Neuronal stem cell (in vitro differentiated cells): ENCODE measurements around the gene JDP2.

ENCODE experiments used
- DNase-seq: peaks from one replicate; pipeline ENCODE4 v3.0.0-alpha.2; 2013; ENCODE audit warnings: low spot score
- H2AFZ ChIP-seq: one replicate; pipeline ENCODE4 v1.6.1; 2013; ENCODE audit warnings: mild to moderate bottlenecking, low read length, inconsistent platforms
- H2AK5ac ChIP-seq: 2 replicates; pipeline ENCODE4 v1.6.1; 2013; ENCODE audit warnings: low read depth, mild to moderate bottlenecking, inconsistent platforms, low read length, moderate library complexity, mixed read lengths
- H2BK120ac ChIP-seq: 2 replicates; pipeline ENCODE4 v1.6.1; 2013; ENCODE audit warnings: low read depth, mild to moderate bottlenecking, inconsistent platforms, low read length, moderate library complexity, mixed read lengths
- H2BK12ac ChIP-seq: one replicate; pipeline ENCODE4 v1.6.1; 2013; ENCODE audit warnings: low read length, inconsistent platforms
- H2BK15ac ChIP-seq: 2 replicates; pipeline ENCODE4 v1.6.1; 2013; ENCODE audit warnings: mild to moderate bottlenecking, low read length, inconsistent platforms, mixed read lengths
- H2BK5ac ChIP-seq: one replicate; pipeline ENCODE4 v1.6.1; 2013; ENCODE audit warnings: inconsistent platforms, mild to moderate bottlenecking, low read length, moderate library complexity
- H3K14ac ChIP-seq: one replicate; pipeline ENCODE4 v1.6.1; 2013; ENCODE audit warnings: low read length, inconsistent platforms
- H3K18ac ChIP-seq: 2 replicates; pipeline ENCODE4 v1.6.1; 2013; ENCODE audit warnings: low read length, inconsistent platforms
- H3K23ac ChIP-seq: 2 replicates; pipeline ENCODE4 v1.6.1; 2013; ENCODE audit warnings: low read depth, mild to moderate bottlenecking, mixed read lengths, low read length, inconsistent platforms; ENCODE audit not compliant: poor library complexity
- H3K27ac ChIP-seq: replicated peaks from 3 replicates; pipeline ENCODE4 v1.5.1; 2013; ENCODE audit warnings: low read length, inconsistent platforms
- H3K27me3 ChIP-seq, 3 experiments: 2 replicates each; pipeline ENCODE4 v1.6.1; 2013; ENCODE audit warnings: low read length in 3 of 3, mild to moderate bottlenecking in 2 of 3, inconsistent platforms in 1 of 3, low read depth in 1 of 3, mixed read lengths in 1 of 3, moderate library complexity in 1 of 3; ENCODE audit not compliant: control insufficient read depth in 3 of 3, insufficient read depth in 3 of 3
- H3K36me3 ChIP-seq, 2 donors: replicated peaks in 1 of 2; 2 replicates each; pipeline ENCODE4 v1.6.1; 2013; ENCODE audit warnings: low read length in 2 of 2; ENCODE audit not compliant: control insufficient read depth in 2 of 2, insufficient read depth in 2 of 2
- H3K4ac ChIP-seq: 2 replicates; pipeline ENCODE4 v1.6.1; 2013; ENCODE audit warnings: inconsistent platforms, mild to moderate bottlenecking, low read length, moderate library complexity
- H3K4me1 ChIP-seq, 2 donors: 1 replicate in 1 of 2; 2 replicates in 1 of 2; pipeline ENCODE4 v1.6.1; 2013; ENCODE audit warnings: low read length in 2 of 2, low read depth in 1 of 2; ENCODE audit not compliant: control insufficient read depth in 2 of 2, insufficient read depth in 1 of 2
- H3K4me2 ChIP-seq: one replicate; pipeline ENCODE4 v1.6.1; 2013; ENCODE audit warnings: mild to moderate bottlenecking, low read length, inconsistent platforms; ENCODE audit not compliant: insufficient read depth, poor library complexity, severe bottlenecking
- H3K4me3 ChIP-seq, 2 donors: 2 replicates each; pipeline ENCODE4 v1.5.1; 2013; ENCODE audit warnings: low read length in 2 of 2, mild to moderate bottlenecking in 2 of 2, inconsistent platforms in 1 of 2, moderate library complexity in 1 of 2
- H3K79me1 ChIP-seq: one replicate; pipeline ENCODE4 v1.6.1; 2013; ENCODE audit warnings: low read depth, mild to moderate bottlenecking, inconsistent platforms, low read length, moderate library complexity
- H3K9ac ChIP-seq: one replicate; pipeline ENCODE4 v1.6.1; 2013; ENCODE audit warnings: mild to moderate bottlenecking, low read depth, low read length, inconsistent platforms; ENCODE audit not compliant: poor library complexity
- H3K9me3 ChIP-seq, 2 donors: replicated peaks in 1 of 2; 2 replicates each; pipeline versions ENCODE3 to v1.6.1; 2013; ENCODE audit warnings: low read length in 2 of 2, mild to moderate bottlenecking in 2 of 2, inconsistent platforms in 1 of 2, low read depth in 1 of 2, mixed read lengths in 1 of 2, moderate library complexity in 1 of 2; ENCODE audit not compliant: control insufficient read depth in 2 of 2, insufficient read depth in 1 of 2
- H4K8ac ChIP-seq: one replicate; pipeline ENCODE4 v1.6.1; 2013; ENCODE audit warnings: low read depth, mild to moderate bottlenecking, inconsistent platforms, low read length, moderate library complexity
- H4K91ac ChIP-seq: one replicate; pipeline ENCODE4 v1.6.1; 2013; ENCODE audit warnings: low read length, low read depth, mild to moderate bottlenecking, inconsistent platforms; ENCODE audit not compliant: poor library complexity
- WGBS, 2 donors: extraction: QIAGEN DNeasy Blood & Tissue Kit; methylation state at CpG; one replicate each; pipeline ENCODE4 v1.1.7; 2013; ENCODE audit warnings: missing lambda C conversion rate in 2 of 2, mixed read lengths in 1 of 2; ENCODE audit not compliant: insufficient read length in 2 of 2, insufficient replicate concordance in 1 of 2; ENCODE audit errors: extremely low coverage in 2 of 2; 5-methylcytosine and 5-hydroxymethylcytosine counted together

Gene JDP2

DNA sequence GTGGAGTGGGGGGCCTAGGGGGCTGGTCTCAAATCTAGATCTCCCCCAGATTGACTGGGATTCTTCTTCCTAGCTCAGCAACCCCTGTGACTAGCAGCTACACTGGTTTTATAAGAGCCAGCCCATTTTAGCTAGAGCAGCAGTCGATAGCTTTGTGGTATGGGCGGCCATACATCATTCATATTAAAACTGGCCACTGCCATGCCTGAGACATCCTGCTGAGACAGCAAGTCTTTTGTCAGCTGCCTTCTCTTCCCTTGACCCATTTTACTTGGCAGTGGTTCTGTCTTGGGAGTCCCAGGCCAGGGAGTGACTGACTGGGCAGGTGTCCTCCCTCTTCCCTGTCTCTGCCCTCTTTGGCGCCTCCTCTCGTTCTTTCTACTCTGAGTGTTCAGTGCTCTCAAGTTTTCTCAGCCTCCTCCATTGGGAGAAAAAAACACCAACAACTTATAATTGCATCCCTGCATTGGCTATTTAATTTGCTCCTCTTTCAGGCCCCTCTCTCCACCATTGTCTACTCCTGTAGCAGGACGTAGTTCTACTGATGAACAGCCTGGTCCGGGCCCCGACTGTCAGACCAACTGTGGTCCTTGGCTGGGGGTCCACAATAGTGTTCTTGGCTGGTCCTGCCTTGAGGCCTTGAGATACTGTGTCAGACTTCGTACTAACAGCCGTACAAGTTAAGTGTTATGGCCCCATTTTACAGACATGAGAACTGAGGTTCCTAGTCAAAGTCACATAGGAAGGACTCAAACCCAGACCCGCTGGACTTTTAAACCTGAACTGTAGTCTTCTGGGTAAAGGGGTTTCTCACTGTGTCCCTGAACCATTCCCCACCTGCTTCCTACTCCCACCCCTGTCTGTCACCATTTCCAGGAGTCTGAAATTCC is 18.3 kb upstream of the JDP2 start:
- Histone ChIP-seq H3K27ac (no peak overlapping the region), H3K9me3 (peaks cover 3% of the 10 kb centered on the region in 2 donors), H3K9ac (no peak overlapping the region), H4K8ac (no peak overlapping the region), H2BK5ac (no peak overlapping the region), H3K79me1 (no peaks in the 10 kb centered on the region), H4K91ac (no peak overlapping the region), H3K4ac (no peak overlapping the region), H3K18ac (peak overlapping the region; percentile 55), H3K4me2 (no peak overlapping the region), H3K4me3 (no peak overlapping the region), H3K14ac (peak overlapping the region; percentile 31), H2AFZ (peak overlapping the region; percentile 13), H3K4me1 (peaks cover 12 to 14% of the 10 kb centered on the region in 2 donors), H3K36me3 (no peaks in the 10 kb centered on the region), H2BK120ac (no peak overlapping the region), H2BK15ac (peak overlapping the region; percentile 51), H3K27me3 (no peaks in the 10 kb centered on the region), H3K23ac (no peak overlapping the region), H2AK5ac (peak overlapping the region; percentile 51), H2BK12ac (no peak overlapping the region)
- WGBS, 2 donors, result no CpG with 5 or more reads among the region's 10 CpGs
- DNase-seq, result no peak

DNA sequence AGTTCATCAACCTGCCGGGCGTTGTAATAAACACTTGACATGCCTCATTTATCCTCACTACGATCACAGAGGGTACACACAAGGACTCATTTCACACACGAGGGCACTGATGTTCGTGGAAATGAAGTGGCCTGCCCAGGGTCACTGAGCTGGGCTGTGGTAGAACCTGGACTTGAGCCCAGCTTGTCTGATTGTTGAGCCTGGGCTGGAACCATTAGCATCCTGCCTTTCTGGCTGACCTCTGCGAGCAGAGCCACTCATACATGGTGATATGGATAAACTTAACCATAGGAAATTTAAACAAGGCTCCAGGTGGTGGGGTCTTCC is 16.6 kb upstream of the JDP2 start:
- no peak overlapping the region for H2BK12ac ChIP-seq
- DNase-seq, result no peak
- WGBS, 2 donors, result no CpG with 5 or more reads among the region's 6 CpGs
- H3K4me1 ChIP-seq, result peaks cover 12 to 14% of the 10 kb centered on the region in 2 donors
- peak overlapping the region; percentile 36 for H2AFZ ChIP-seq
- no peak overlapping the region for H3K23ac ChIP-seq
- H3K4me2 ChIP-seq, result no peak overlapping the region
- no peak overlapping the region for H3K4ac ChIP-seq
- no peaks in the 10 kb centered on the region for H3K79me1 ChIP-seq
- H3K4me3 ChIP-seq, result no peak overlapping the region
- no peaks in the 10 kb centered on the region for H3K36me3 ChIP-seq
- no peak overlapping the region for H3K14ac ChIP-seq
- H2AK5ac ChIP-seq, result no peak overlapping the region
- H2BK15ac ChIP-seq, result no peak overlapping the region
- no peak overlapping the region for H3K18ac ChIP-seq
- H3K27me3 ChIP-seq, result no peaks in the 10 kb centered on the region
- no peak overlapping the region for H3K9ac ChIP-seq
- H2BK120ac ChIP-seq, result no peak overlapping the region
- no peak overlapping the region for H3K27ac ChIP-seq
- no peak overlapping the region for H4K8ac ChIP-seq
- H2BK5ac ChIP-seq, result no peak overlapping the region
- no peak overlapping the region for H4K91ac ChIP-seq
- H3K9me3 ChIP-seq, result peaks cover 3% of the 10 kb centered on the region in 2 donors

DNA sequence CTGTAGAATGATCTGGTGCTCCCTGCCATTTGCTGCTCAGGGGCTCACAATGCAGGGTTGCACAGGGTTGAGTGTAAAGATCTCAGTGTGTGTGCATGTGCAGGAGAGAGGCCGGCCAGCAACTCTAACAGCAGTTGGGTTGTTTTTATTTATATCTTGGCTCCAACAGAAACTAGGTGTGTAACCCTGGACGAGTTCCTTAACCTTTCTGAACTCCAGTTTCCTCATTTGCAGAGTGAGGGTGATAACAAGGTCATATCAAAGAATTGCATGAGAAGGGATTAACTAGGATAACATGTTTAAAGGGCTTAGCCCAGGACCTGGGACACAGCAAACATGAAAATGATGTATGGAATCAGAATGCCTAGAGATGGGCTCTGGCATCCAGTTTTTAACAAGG is 14.8 kb upstream of the JDP2 start:
- Histone ChIP-seq H3K4me1 (peaks cover 12 to 14% of the 10 kb centered on the region in 2 donors), H3K79me1 (no peaks in the 10 kb centered on the region), H3K14ac (no peak overlapping the region), H2BK120ac (no peak overlapping the region), H3K18ac (no peak overlapping the region), H2AFZ (no peak overlapping the region), H3K4me3 (no peak overlapping the region), H3K36me3 (no peaks in the 10 kb centered on the region), H3K4ac (no peak overlapping the region), H2BK15ac (no peak overlapping the region), H3K9me3 (peaks cover 3% of the 10 kb centered on the region in 2 donors), H2AK5ac (no peak overlapping the region), H3K4me2 (no peak overlapping the region), H2BK12ac (no peak overlapping the region), H4K8ac (no peak overlapping the region), H3K9ac (no peak overlapping the region), H3K27me3 (peaks cover 0 to 5% (median 0%) of the 10 kb centered on the region in 3 experiments), H3K23ac (no peak overlapping the region), H3K27ac (no peak overlapping the region), H4K91ac (no peak overlapping the region), H2BK5ac (no peak overlapping the region)
- DNase-seq, result no peak
- WGBS, 2 donors, result no CpG with 5 or more reads among the region's 2 CpGs

DNA sequence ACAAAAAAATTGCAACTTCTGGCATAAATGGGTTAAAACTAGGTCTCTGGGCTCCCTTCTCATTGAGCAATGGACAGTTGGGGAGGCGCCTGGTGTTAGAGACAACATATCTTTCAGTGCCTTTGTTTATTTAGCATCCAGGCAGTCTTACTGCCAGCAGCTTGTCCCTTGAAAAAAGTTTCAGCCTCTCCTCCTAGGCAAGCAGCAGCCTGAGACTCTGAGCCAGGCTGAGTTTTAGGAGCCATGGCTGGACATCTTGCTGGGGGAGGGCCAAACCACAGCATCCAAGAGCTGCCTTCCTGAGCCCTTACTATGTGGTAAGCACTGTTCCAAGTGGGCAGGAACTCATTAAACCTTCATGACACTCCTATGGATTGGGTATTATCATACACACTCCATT is 10.1 kb upstream of the JDP2 start:
- Histone ChIP-seq H3K9me3 (peaks cover 2 to 3% of the 10 kb centered on the region in 2 donors), H3K4ac (no peak overlapping the region), H3K9ac (no peak overlapping the region), H3K18ac (no peak overlapping the region), H2BK15ac (no peak overlapping the region), H4K8ac (no peak overlapping the region), H3K79me1 (no peaks in the 10 kb centered on the region), H2BK5ac (no peak overlapping the region), H4K91ac (no peak overlapping the region), H3K27me3 (peaks cover 0 to 17% (median 0%) of the 10 kb centered on the region in 3 experiments), H3K14ac (no peak overlapping the region), H2AK5ac (no peak overlapping the region), H3K23ac (no peak overlapping the region), H2BK120ac (no peak overlapping the region), H3K4me3 (no peak overlapping the region), H3K36me3 (no peaks in the 10 kb centered on the region), H3K27ac (no peak overlapping the region), H3K4me1 (peaks cover 4 to 5% of the 10 kb centered on the region in 2 donors), H3K4me2 (no peak overlapping the region), H2BK12ac (no peak overlapping the region), H2AFZ (no peak overlapping the region)
- DNase-seq, result no peak
- no CpG with 5 or more reads among the region's 1 CpG for WGBS, 2 donors
